HG03103 (cell line): ENCODE results near the gene GRM7.

Experiments used
- ATAC-seq: cut with Tn5 transposase; IDR thresholded peaks from one replicate; pipeline ENCODE4 v1.9.1; 2021; ENCODE audit warnings: low read depth; ENCODE audit not compliant: unreplicated experiment

GRM7 gene

GRCh38 chr3:6965881-6966280 is 105.0 kb downstream of the GRM7 start:
- ATAC-seq = no peak

DNA sequence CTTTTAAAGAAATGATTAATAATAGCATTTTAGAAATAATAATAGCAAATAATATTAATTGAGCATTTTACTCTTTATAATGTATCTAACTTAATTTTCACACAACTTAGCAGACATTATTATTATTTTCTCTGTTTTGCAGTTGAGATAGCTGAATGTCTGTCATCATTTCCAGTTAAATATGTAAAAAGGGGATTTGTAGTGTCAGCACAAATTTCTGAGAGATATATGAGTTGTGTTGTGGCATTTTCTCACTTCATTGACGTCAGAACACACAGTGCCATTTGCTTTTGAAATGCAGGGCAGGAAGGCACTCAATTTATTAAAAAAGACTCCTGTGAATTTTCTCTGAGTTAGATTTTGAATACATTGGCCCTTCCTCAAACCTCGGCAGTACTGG is 111.0 kb downstream of the GRM7 start:
- no peak for ATAC-seq

DNA sequence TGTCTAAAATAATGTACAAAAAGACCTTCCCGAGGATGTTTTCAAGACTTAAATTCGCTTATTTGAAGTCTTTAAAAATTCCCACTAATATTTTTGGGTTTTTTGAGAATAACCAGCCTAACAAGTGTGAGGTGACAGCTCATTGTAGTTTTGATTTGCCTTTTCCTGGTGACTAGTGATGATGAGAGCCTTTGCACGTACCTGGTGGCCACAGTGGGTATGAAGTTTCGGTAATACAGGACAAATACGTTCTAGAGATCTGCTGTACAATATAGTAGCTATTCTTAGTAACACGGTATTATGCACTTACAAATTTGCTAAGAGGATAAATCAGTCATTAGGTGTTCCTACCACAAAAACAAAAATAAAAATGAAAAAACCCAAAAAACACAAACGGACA is 124.9 kb downstream of the GRM7 start:
- ATAC-seq = no peak

DNA sequence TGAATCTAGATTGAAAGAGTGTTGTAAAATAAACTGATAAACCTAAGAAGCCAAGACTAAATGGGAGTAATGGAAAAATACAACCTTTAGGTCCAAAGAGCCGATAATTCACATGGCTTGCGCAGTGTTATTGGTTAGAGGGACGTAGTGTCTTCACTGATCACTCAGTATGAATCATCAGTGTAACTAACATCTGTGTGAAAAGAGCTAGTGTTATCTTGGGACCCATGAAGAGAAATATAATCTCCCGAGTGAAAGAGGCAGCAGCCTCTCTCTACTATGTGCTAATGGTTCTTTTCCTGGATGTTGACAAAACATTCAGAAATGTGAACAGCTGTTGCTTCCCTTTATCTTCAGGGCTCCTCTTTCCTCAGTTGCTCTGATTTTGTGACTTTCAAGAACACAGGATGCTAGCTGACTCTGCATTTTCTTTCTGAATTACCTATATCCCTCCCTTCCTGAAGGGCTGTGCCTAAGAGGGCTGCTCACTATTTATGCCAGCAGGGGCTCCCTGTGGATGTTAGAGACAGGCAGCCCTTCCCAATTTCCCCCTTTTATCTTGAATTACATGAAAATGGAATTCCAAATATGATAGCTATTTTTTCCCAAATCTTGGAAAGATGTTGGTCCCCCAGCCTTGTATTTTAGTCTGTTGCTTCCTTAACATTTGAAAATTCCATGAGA is 128.8 kb downstream of the GRM7 start:
- ATAC-seq = no peak

- no peak for ATAC-seq
These were observed 133.3 kb downstream of the GRM7 start for GRCh38 chr3:6994081-6994668.

GRCh38 chr3:7000501-7000900 is 139.6 kb downstream of the GRM7 start:
- ATAC-seq = no peak

DNA sequence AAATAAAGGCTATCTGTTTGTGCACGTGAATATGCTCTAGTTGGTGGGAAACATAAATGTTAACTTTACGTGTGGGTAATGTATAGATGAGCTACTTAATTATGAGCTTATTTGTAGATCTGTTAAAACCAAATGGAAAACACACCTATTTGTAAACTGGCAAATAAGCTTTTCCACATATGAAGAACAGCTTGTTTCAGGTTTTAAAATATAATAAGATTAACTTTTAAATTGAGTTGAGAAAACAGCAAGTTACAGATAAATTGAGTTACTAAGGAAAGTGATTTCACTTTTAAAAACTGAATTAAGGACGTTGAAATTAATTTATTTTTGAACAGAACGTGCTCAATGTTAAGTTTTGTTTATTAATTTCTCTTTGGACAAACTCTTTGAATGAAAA is 140.5 kb downstream of the GRM7 start:
- ATAC-seq = no peak

- no peak for ATAC-seq
These were observed 154.9 kb downstream of the GRM7 start for GRCh38 chr3:7015683-7016440.

DNA sequence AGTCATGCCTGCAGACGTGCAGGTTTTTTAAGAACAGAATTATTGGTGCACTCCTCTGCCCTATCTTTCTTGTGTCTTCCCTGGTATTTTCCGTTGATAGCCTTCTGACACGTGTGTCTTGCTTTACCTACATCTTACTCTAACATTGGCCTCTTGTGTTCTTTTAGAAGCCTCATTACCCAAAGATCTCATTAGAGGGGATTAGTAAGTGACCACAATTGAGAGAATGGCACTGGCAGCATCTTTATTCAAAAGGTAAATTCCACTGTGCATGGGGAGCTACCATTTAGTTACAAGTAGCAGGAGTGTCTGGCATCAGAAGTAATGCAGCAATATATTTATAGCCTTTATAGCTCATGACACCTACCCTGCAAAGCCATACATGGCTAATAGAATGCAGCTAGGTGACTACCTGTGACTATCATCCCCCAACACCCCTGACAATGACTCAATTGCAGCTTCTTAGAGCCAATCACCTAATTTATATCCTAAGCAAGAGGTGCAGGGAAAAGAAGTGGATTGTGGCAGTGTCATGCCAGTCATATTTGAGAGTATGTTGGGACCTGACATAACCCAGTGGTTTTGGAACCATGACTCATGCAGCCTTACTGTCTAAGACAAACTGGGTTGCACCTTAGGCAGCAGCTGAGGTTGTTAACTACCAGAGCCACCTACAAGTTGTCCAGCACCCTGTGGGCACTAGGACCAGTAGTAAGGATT is 164.8 kb downstream of the GRM7 start:
- no peak for ATAC-seq

- no peak for ATAC-seq
These were observed 168.6 kb downstream of the GRM7 start for GRCh38 chr3:7029562-7029961.

DNA sequence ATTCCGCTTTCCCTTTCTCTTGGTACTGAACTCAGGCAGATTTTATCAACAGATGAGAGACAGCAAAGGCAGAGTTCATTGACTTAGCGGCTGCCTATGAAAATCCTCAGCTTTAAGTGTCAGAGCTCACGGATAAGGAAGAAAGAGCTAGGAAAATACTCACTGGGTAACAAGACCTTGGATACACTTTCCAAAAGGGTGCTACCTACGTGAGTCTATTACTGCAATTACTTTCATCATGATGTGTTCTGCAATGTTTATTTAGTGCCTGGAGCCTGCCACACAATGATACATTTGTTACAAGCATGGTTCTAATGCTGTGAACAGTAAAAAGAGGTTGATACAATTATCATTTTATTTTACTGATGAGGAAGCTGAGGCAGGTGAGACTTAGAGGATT is 177.5 kb downstream of the GRM7 start:
- no peak for ATAC-seq

DNA sequence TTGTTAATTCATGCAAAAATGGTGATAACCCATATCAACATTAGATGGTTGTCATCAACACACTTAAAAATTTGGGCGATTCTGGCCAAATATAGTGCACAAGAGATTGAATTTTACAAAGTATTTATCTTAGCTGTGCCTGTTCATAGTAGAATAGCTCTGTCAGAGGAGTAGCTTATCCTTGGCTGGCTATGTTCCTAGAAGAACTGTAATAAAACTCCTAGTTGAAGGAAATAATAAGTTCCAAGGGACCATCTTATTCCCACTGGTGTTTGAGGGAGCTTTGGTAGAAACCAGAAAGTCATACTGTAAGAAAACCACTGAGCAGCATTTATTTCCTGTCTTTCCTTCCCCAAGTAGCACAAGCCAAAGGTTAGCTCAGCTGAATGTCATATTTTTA is 201.8 kb downstream of the GRM7 start:
- no peak for ATAC-seq

DNA sequence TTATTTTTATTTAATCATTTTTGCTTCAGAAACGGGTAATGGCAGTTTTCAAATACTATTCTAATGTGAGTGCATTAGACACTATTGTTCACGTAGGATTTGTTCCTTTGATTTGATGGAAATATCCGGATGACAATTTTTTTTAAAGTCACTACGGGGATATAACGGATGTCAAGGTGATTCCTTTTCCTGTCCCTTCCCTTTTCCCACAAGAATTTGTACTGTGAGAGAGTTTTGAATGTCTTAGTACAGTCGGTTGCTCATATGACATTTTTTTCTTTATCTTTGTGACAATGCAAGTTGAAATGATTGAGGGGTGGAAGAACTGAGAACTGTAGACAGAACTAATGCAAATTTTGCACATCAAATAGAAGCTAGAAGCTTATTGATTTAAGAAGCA is 209.5 kb downstream of the GRM7 start:
- ATAC-seq = no peak

DNA sequence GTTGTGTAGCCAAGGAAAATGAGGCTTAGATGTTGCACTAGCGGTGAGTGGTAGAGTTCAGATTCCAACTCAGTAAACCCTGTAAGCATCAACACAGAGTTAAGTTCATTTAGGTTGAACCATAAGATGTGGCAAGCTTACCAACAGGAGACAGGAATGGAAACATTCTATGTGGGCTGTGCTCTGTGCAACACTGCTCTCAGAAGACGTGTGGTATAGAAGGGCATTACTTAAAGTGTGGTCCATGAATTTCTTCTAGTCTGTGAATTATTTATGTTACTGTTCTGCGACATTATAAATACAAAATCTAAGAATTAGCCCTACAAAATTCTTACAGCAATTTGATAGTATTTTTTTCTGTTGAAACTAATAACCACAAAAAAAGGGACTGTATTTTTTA is 213.3 kb downstream of the GRM7 start:
- ATAC-seq = no peak

GRCh38 chr3:7075117-7075516 is 214.2 kb downstream of the GRM7 start:
- ATAC-seq = no peak

GRCh38 chr3:7075901-7076300 is 215.0 kb downstream of the GRM7 start:
- no peak for ATAC-seq

DNA sequence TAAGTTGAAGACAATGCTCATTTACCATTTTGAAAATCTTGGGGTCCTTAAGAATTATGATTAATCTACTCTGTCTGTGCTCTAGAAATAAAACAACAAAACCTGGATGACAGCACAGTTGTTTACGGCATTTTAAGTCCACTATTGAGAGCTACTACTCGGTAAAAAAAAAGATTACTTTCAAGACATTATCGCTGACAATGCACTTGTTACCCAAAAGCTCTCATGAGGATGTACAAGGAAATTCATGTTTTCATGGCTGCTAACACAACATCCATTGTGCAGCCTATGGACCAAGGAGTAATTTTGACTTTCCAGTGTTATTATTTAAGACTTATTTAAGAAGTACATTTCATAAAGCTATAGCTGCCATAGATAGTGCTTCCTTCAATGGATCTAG is 221.3 kb downstream of the GRM7 start:
- ATAC-seq = no peak

- ATAC-seq = no peak
These were observed 225.5 kb downstream of the GRM7 start for GRCh38 chr3:7086417-7086816.

- no peak for ATAC-seq
These were observed 234.2 kb downstream of the GRM7 start for GRCh38 chr3:7095116-7095515.

DNA sequence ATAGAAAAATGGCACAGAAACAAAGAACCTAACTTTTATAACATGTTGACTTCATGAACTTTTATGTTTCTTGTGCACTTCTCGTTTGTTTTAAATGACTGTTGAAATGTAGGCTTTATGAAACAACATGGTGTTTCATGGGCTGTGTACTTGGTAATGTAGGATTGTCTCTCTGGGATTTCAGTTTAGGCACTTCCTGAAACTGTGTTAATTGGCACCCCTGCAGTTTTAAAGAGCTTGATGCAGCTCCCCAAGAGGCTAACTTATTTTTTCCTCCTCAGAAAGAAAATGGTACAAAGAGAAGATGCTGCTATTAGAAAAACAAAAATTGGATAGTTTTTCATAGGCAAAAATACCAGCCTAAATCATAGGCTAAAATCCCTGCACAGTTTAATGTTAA is 239.2 kb downstream of the GRM7 start:
- no peak for ATAC-seq

DNA sequence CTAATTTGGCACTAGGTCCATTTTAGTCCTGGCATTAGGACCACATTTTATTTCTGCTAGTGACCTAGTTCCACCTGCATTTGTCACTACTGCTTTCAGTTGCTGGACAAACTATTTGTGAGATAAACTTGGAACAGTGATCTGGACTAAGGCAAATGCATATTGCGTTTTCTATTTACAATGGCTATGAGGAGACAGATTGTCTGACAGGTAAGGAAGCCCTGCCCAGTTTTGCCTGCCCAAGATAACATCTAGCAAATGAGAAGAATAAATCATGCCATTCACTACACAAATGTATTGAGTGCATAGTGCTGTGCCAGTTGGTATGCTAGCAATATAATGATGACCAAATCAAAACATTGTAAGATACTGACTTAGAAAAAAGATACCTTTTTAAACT is 245.7 kb downstream of the GRM7 start:
- ATAC-seq = no peak
